Measurements from ENCODE around the gene INO80E.
A peak's percentile ranks its signal among the peaks of the same experiment; 100 is the strongest.

The INO80E gene

DNA sequence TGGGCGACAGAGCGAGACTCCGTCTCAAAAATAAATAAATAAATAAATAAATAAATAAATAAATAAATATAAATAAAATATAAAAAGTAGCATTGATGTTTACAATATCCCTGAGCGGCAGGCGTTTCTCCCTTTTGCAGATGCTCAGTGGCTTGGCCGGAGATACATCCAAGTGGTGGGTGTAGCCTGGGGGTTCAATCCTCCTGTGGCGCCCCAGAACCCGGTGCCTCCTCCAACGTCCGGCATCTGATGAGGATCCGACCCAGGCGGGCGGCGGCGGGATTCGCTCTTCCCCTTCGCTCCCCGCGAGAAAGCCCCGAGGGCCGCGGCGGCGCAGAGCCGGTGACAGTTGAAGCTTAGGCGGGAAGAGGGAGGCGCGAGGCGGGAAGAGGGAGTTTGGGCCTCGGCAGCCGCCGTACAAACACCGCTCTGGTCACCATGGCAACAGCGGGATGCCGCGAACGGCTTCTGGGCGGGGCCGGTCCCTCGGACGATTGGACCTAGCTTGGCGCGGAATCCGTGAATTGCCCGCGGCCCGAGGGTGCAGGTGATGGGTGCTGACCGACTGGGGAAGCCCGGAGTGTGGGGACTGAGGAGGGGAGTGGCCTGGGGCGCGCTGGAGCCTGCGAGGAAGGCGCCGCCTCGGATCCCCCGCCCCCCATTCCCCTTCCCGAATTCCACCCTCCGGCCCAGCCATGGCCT lies 56.8 kb downstream of the INO80E start:
- Mint-ChIP-seq H3K4me3 (peak overlapping the region; percentile 90), H3K9me3 (no peaks in the 10 kb centered on the region), H3K36me3 (no peaks in the 10 kb centered on the region), H3K27me3 (no peaks in the 10 kb centered on the region), H3K27ac (peak overlapping the region; percentile 90), H3K4me1 (peaks cover 22% of the 10 kb centered on the region)

DNA sequence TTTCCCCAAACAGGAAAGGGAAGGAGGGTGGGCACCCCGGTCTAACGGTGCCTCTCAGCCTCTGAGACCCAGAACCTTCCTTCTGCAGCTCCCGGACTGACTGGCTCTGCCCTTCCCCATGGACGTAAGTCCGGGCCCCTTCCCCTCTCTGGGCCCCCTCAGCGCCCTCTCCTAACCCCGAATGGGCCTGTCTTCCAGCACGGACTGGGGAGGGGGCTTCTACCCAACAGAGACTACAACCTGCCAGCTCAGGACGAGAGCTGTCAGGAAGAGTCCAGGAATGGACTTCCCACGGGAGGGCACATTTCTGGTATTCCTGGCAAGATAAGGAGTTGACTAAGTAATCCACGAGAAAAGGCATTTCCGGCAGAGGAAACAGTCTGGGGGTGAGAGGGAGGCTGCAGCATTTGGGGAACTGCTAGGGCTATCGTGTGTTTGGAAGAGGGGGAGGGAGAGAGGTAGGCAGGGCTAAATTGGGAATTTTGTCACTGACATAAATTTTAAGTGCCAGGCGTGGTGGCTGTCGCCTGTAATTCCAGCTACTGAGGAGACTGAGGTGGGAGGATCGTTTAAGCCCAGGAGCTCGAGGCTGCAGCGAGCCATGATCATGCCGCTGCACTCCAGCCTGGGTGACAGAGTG lies 57.5 kb downstream of the INO80E start:
- Mint-ChIP-seq H3K4me1 (peaks cover 22% of the 10 kb centered on the region), H3K36me3 (no peaks in the 10 kb centered on the region), H3K9me3 (no peaks in the 10 kb centered on the region), H3K4me3 (peak overlapping the region; percentile 73), H3K27me3 (no peaks in the 10 kb centered on the region), H3K27ac (no peak overlapping the region)

DNA sequence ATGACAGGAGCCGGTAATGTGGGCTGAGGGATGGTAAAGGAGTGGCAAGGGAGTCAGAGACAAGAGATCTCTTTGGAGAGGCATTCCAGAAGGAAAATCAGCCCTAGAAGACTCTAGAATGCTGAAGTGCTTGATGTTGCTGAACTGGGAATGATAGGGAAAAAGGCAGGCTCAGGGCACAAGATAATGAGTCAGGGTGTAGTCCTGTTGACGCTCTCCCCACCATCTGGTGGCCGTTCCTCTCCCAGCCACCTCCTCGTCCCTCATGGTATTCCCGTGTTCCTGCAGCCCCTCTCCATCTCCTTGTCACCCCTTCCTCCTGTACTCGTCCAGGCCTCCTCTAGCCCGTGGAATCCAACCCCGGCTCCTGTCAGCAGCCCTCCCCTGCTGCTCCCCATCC lies 58.4 kb downstream of the INO80E start:
- Mint-ChIP-seq H3K9me3 (no peaks in the 10 kb centered on the region), H3K27me3 (no peaks in the 10 kb centered on the region), H3K4me1 (peaks cover 22% of the 10 kb centered on the region), H3K36me3 (no peaks in the 10 kb centered on the region), H3K4me3 (peak overlapping the region; percentile 51), H3K27ac (peak overlapping the region; percentile 62)

DNA sequence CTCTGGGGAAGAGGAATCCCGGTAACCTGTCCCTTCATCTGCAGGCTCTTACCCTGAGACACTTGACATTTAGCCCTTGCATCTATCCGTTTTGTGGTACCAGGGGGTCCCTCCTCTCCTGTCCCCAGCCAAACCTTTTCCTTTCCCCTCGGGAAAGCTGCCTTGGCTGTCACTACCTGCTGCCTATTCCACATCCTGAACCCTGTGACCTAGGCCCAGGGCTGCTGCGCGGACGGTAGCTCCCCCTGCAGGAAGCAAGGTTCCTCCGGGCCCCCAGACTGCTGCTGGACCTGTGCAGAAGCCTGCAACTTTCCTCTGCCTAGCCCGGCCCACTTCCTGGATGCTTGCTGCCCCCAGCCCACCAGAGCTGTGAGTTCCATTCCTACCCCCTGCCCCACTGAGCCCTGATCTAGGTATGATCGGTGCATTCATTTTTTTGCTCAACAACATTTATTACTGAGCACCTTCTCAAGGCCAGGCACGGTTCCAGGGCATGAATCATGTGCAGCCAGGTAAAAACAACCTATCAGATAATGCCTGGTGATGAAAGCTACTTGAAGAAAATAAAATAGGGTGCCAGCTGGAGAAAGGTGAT lies 59.0 kb downstream of the INO80E start:
- Mint-ChIP-seq H3K9me3 (no peaks in the 10 kb centered on the region), H3K27ac (no peak overlapping the region), H3K4me1 (peaks cover 22% of the 10 kb centered on the region), H3K4me3 (peak overlapping the region; percentile 24), H3K36me3 (no peaks in the 10 kb centered on the region), H3K27me3 (no peaks in the 10 kb centered on the region)

Measured in activated naive CD4-positive, alpha-beta T cell treated with anti-CD3 and anti-CD28 coated beads, Interleukin-2, amount 50 U/mL, for 24 hours (primary cell).